ENCODE data around the gene FGFR1OP2.
A peak's percentile ranks its signal among the peaks of the same experiment; 100 is the strongest.
"Not testable (repeated sequence)": the region's sequence is repeated elsewhere in the genome, so short reads cannot be mapped to it uniquely, and the experiment has no call there.

FGFR1OP2 gene

GRCh38 chr12:26937863-26938700 lies at the start of gene FGFR1OP2, which contains the start of gene INTS13:
FGFR1OP2 (plus strand) TSS chr12:26938470; CDS start chr12:26954159, 15,689 bp downstream.
INTS13 (minus strand) TSS chr12:26937981; CDS start chr12:26936803, 1,178 bp downstream.
- peaks cover 23% of the 10 kb centered on the region for H3K36me3 Mint-ChIP-seq (ENCODE audit: insufficient read depth)
- ATAC-seq (replicated peaks; ENCODE audit: extremely low read depth, poor library complexity, severe bottlenecking) (peak; percentile 90), DNase-seq (ENCODE audit: low spot score in 2 of 2) (peak; percentile 88 to 91)
- H3K4me3 Mint-ChIP-seq, result peak within 1 kb of the TSS; percentile 95
- H3K27ac Mint-ChIP-seq (ENCODE audit: low read depth), result peak within 1 kb of the TSS; percentile 92
- peaks cover 75% of the 10 kb centered on the region for H3K4me1 Mint-ChIP-seq
- H3K27me3 Mint-ChIP-seq, result no peaks in the 10 kb centered on the region
- H3K9me3 Mint-ChIP-seq, result no peaks in the 10 kb centered on the region

- Mint-ChIP-seq H3K27me3 (no peaks in the 10 kb centered on the region), H3K27ac (ENCODE audit: low read depth) (no peak overlapping the region), H3K9me3 (no peaks in the 10 kb centered on the region), H3K36me3 (ENCODE audit: insufficient read depth) (peaks cover 3% of the 10 kb centered on the region), H3K4me3 (no peak overlapping the region), H3K4me1 (no peaks in the 10 kb centered on the region)
- no peak for DNase-seq (ENCODE audit: low spot score in 2 of 2)
- no peak for ATAC-seq (replicated peaks; ENCODE audit: extremely low read depth, poor library complexity, severe bottlenecking)
These were observed 47.5 kb upstream of the FGFR1OP2 start for GRCh38 chr12:26890784-26891183.

GRCh38 chr12:26891704-26892103 lies 46.6 kb upstream of the FGFR1OP2 start:
- Mint-ChIP-seq H3K27ac (ENCODE audit: low read depth) (no peak overlapping the region), H3K36me3 (ENCODE audit: insufficient read depth) (no peaks in the 10 kb centered on the region), H3K4me1 (no peaks in the 10 kb centered on the region), H3K9me3 (no peaks in the 10 kb centered on the region), H3K4me3 (no peak overlapping the region), H3K27me3 (no peaks in the 10 kb centered on the region)
- DNase-seq (ENCODE audit: low spot score in 2 of 2), result no peak
- no peak for ATAC-seq (replicated peaks; ENCODE audit: extremely low read depth, poor library complexity, severe bottlenecking)

GRCh38 chr12:26895672-26896071 lies 42.6 kb upstream of the FGFR1OP2 start:
- no peak for ATAC-seq (replicated peaks; ENCODE audit: extremely low read depth, poor library complexity, severe bottlenecking)

GRCh38 chr12:26896913-26897312 lies 41.4 kb upstream of the FGFR1OP2 start:
- H3K9me3 Mint-ChIP-seq, result no peaks in the 10 kb centered on the region
- H3K36me3 Mint-ChIP-seq (ENCODE audit: insufficient read depth), result peaks cover 12% of the 10 kb centered on the region
- H3K4me1 Mint-ChIP-seq, result peaks cover 4% of the 10 kb centered on the region
- peak overlapping the region; percentile 87 for H3K27ac Mint-ChIP-seq (ENCODE audit: low read depth)
- no peaks in the 10 kb centered on the region for H3K27me3 Mint-ChIP-seq
- DNase-seq (ENCODE audit: low spot score in 2 of 2), result no peak
- ATAC-seq (replicated peaks; ENCODE audit: extremely low read depth, poor library complexity, severe bottlenecking), result no peak
- H3K4me3 Mint-ChIP-seq, result no peak overlapping the region

More at GRCh38 chr12:26895672-26896071, 42.6 kb upstream of the FGFR1OP2 start:
- H3K4me3 Mint-ChIP-seq, result no peak overlapping the region
- H3K27ac Mint-ChIP-seq (ENCODE audit: low read depth), result no peak overlapping the region
- no peaks in the 10 kb centered on the region for H3K27me3 Mint-ChIP-seq
- no peaks in the 10 kb centered on the region for H3K4me1 Mint-ChIP-seq
- DNase-seq (ENCODE audit: low spot score in 2 of 2), result no peak
- no peaks in the 10 kb centered on the region for H3K9me3 Mint-ChIP-seq
- peaks cover 8% of the 10 kb centered on the region for H3K36me3 Mint-ChIP-seq (ENCODE audit: insufficient read depth)

GRCh38 chr12:26903396-26903795 lies 34.9 kb upstream of the FGFR1OP2 start:
- DNase-seq (ENCODE audit: low spot score in 2 of 2); H3K27me3 Mint-ChIP-seq; H3K9me3 Mint-ChIP-seq; H3K4me3 Mint-ChIP-seq; H3K27ac Mint-ChIP-seq (ENCODE audit: low read depth); ATAC-seq (replicated peaks; ENCODE audit: extremely low read depth, poor library complexity, severe bottlenecking): not testable (repeated sequence)
- H3K36me3 Mint-ChIP-seq (ENCODE audit: insufficient read depth), result peaks cover 42% of the 10 kb centered on the region
- peaks cover 12% of the 10 kb centered on the region for H3K4me1 Mint-ChIP-seq

- H3K4me3 Mint-ChIP-seq, result no peak overlapping the region
- H3K27ac Mint-ChIP-seq (ENCODE audit: low read depth), result no peak overlapping the region
- no peaks in the 10 kb centered on the region for H3K9me3 Mint-ChIP-seq
- peaks cover 44% of the 10 kb centered on the region for H3K36me3 Mint-ChIP-seq (ENCODE audit: insufficient read depth)
- ATAC-seq (replicated peaks; ENCODE audit: extremely low read depth, poor library complexity, severe bottlenecking) (no peak), DNase-seq (ENCODE audit: low spot score in 2 of 2) (no peak)
- no peaks in the 10 kb centered on the region for H3K27me3 Mint-ChIP-seq
- H3K4me1 Mint-ChIP-seq, result peaks cover 12% of the 10 kb centered on the region
These were observed 32.2 kb upstream of the FGFR1OP2 start for GRCh38 chr12:26906024-26906423.

GRCh38 chr12:26906704-26907103 lies 31.6 kb upstream of the FGFR1OP2 start:
- ATAC-seq (replicated peaks; ENCODE audit: extremely low read depth, poor library complexity, severe bottlenecking) (no peak), DNase-seq (ENCODE audit: low spot score in 2 of 2) (no peak)
- H3K4me1 Mint-ChIP-seq, result peaks cover 9% of the 10 kb centered on the region
- peaks cover 46% of the 10 kb centered on the region for H3K36me3 Mint-ChIP-seq (ENCODE audit: insufficient read depth)
- H3K9me3 Mint-ChIP-seq, result no peaks in the 10 kb centered on the region
- H3K27ac Mint-ChIP-seq (ENCODE audit: low read depth), result no peak overlapping the region
- no peak overlapping the region for H3K4me3 Mint-ChIP-seq
- H3K27me3 Mint-ChIP-seq, result no peaks in the 10 kb centered on the region

- ATAC-seq (replicated peaks; ENCODE audit: extremely low read depth, poor library complexity, severe bottlenecking) (no peak), DNase-seq (ENCODE audit: low spot score in 2 of 2) (no peak)
- H3K27ac Mint-ChIP-seq (ENCODE audit: low read depth), result peak overlapping the region; percentile 22
- no peaks in the 10 kb centered on the region for H3K4me1 Mint-ChIP-seq
- H3K4me3 Mint-ChIP-seq, result no peak overlapping the region
- H3K27me3 Mint-ChIP-seq, result no peaks in the 10 kb centered on the region
- H3K36me3 Mint-ChIP-seq (ENCODE audit: insufficient read depth), result peaks cover 43% of the 10 kb centered on the region
- H3K9me3 Mint-ChIP-seq, result no peaks in the 10 kb centered on the region
These were observed 19.7 kb upstream of the FGFR1OP2 start for GRCh38 chr12:26918321-26919215.

GRCh38 chr12:26919216-26919555 lies 19.1 kb upstream of the FGFR1OP2 start:
- peak overlapping the region; percentile 22 for H3K27ac Mint-ChIP-seq (ENCODE audit: low read depth)
- H3K4me1 Mint-ChIP-seq, result no peaks in the 10 kb centered on the region
- no peak overlapping the region for H3K4me3 Mint-ChIP-seq
- no peaks in the 10 kb centered on the region for H3K9me3 Mint-ChIP-seq
- ATAC-seq (replicated peaks; ENCODE audit: extremely low read depth, poor library complexity, severe bottlenecking) (no peak), DNase-seq (ENCODE audit: low spot score in 2 of 2) (no peak)
- no peaks in the 10 kb centered on the region for H3K27me3 Mint-ChIP-seq
- H3K36me3 Mint-ChIP-seq (ENCODE audit: insufficient read depth), result peaks cover 47% of the 10 kb centered on the region

- no peak overlapping the region for H3K4me3 Mint-ChIP-seq
- no peak for DNase-seq (ENCODE audit: low spot score in 2 of 2)
- H3K27me3 Mint-ChIP-seq, result no peaks in the 10 kb centered on the region
- H3K9me3 Mint-ChIP-seq, result no peaks in the 10 kb centered on the region
- H3K4me1 Mint-ChIP-seq, result no peaks in the 10 kb centered on the region
- peaks cover 43% of the 10 kb centered on the region for H3K36me3 Mint-ChIP-seq (ENCODE audit: insufficient read depth)
- ATAC-seq (replicated peaks; ENCODE audit: extremely low read depth, poor library complexity, severe bottlenecking), result no peak
- no peak overlapping the region for H3K27ac Mint-ChIP-seq (ENCODE audit: low read depth)
These were observed 16.4 kb upstream of the FGFR1OP2 start for GRCh38 chr12:26921886-26922285.

- Mint-ChIP-seq H3K9me3 (no peaks in the 10 kb centered on the region), H3K36me3 (ENCODE audit: insufficient read depth) (peaks cover 38% of the 10 kb centered on the region), H3K4me1 (peaks cover 26% of the 10 kb centered on the region), H3K4me3 (no peak overlapping the region), H3K27ac (ENCODE audit: low read depth) (no peak overlapping the region), H3K27me3 (no peaks in the 10 kb centered on the region)
- ATAC-seq (replicated peaks; ENCODE audit: extremely low read depth, poor library complexity, severe bottlenecking) (no peak), DNase-seq (ENCODE audit: low spot score in 2 of 2) (no peak)
These were observed 9.6 kb upstream of the FGFR1OP2 start for GRCh38 chr12:26928661-26929060.
